SK-N-SH treated with all-trans-retinoic acid at 6 μM for 48 hours (cell line): ENCODE data around the gene GNG14.

Experiments used
- ATAC-seq: fragments of 200-7000 bp; cut with Tn5 transposase; 3 replicates; pipeline ENCODE4 v1.9.1; 2020; ENCODE audit warnings: mild to moderate bottlenecking, moderate library complexity
- ARNTL ChIP-seq: fragments of 450-650 bp; formaldehyde crosslinking; IDR thresholded peaks from 2 replicates; pipeline ENCODE4 v1.5.0; 2020; ENCODE audit warnings: low read depth, mild to moderate bottlenecking, moderate library complexity, borderline replicate concordance
- CSDC2 ChIP-seq: fragments of 250-450 bp; sonication (Bioruptor Pico); IDR thresholded peaks from 2 replicates; pipeline ENCODE4 v1.5.0; 2020; ENCODE audit warnings: mild to moderate bottlenecking, moderate library complexity
- ESRRG ChIP-seq: fragments of 250-450 bp; sonication (Bioruptor Pico); IDR thresholded peaks from 2 replicates; pipeline ENCODE4 v1.6.1; 2021; ENCODE audit warnings: mild to moderate bottlenecking
- GLIS3 ChIP-seq: fragments of 250-450 bp; sonication (Bioruptor Pico); IDR thresholded peaks from 2 replicates; pipeline ENCODE4 v1.5.0; 2020; ENCODE audit warnings: mild to moderate bottlenecking, moderate library complexity
- ISL1 ChIP-seq: fragments of 250-450 bp; sonication (Bioruptor Pico); IDR thresholded peaks from 2 replicates; pipeline ENCODE4 v2.1.2; 2022; ENCODE audit warnings: mild to moderate bottlenecking, moderate library complexity
- OSR1 ChIP-seq: fragments of 250-450 bp; sonication (Bioruptor Pico); IDR thresholded peaks from 2 replicates; pipeline ENCODE4 v1.8.0; 2022; ENCODE audit warnings: moderate library complexity, mild to moderate bottlenecking, inconsistent platforms
- PPARA ChIP-seq: fragments of 250-450 bp; sonication (Bioruptor Pico); IDR thresholded peaks from 2 replicates; pipeline ENCODE4 v1.5.0; 2020; ENCODE audit warnings: mild to moderate bottlenecking, borderline replicate concordance
- TCF4 ChIP-seq: fragments of 250-450 bp; sonication (Bioruptor Pico); IDR thresholded peaks from 2 replicates; pipeline ENCODE4 v1.8.0; 2021; ENCODE audit warnings: mild to moderate bottlenecking, moderate library complexity, borderline replicate concordance
- ZC3H10 ChIP-seq: fragments of 250-450 bp; sonication (Bioruptor Pico); IDR thresholded peaks from 2 replicates; pipeline ENCODE4 v1.5.1; 2021; ENCODE audit warnings: mild to moderate bottlenecking, moderate library complexity
- ZFP3 ChIP-seq: fragments of 250-450 bp; sonication (Bioruptor Pico); IDR thresholded peaks from 2 replicates; pipeline ENCODE4 v1.5.0; 2020; ENCODE audit warnings: mild to moderate bottlenecking, moderate library complexity
- ZNF565 ChIP-seq: fragments of 450-650 bp; formaldehyde crosslinking; conservative IDR thresholded peaks from 2 replicates; pipeline ENCODE4 v1.5.0; 2020; ENCODE audit warnings: low read depth, mild to moderate bottlenecking, moderate library complexity
- ZNF70 ChIP-seq: fragments of 450-650 bp; formaldehyde crosslinking; IDR thresholded peaks from 2 replicates; pipeline ENCODE4 v1.5.0; 2020; ENCODE audit warnings: mild to moderate bottlenecking, moderate library complexity
- ZNF8 ChIP-seq: fragments of 450-650 bp; formaldehyde crosslinking; IDR thresholded peaks from 2 replicates; pipeline ENCODE4 v1.5.0; 2020; ENCODE audit warnings: mild to moderate bottlenecking, moderate library complexity
- TF ChIP-seq, protein P1 (sequence below): fragments of 250-450 bp; sonication (Bioruptor Pico); IDR thresholded peaks from 2 replicates; pipeline ENCODE4 v1.5.1; 2020; ENCODE audit warnings: low read depth, mild to moderate bottlenecking, moderate library complexity
- TF ChIP-seq, protein P2 (sequence below): fragments of 250-450 bp; sonication (Bioruptor Pico); IDR thresholded peaks from 2 replicates; pipeline ENCODE4 v1.8.0; 2020; ENCODE audit warnings: mild to moderate bottlenecking, moderate library complexity, borderline replicate concordance
- TF ChIP-seq, protein P3 (sequence below): fragments of 250-450 bp; sonication (Bioruptor Pico); IDR thresholded peaks from 2 replicates; pipeline ENCODE4 v1.8.0; 2021; ENCODE audit warnings: low read depth, mild to moderate bottlenecking, moderate library complexity, borderline replicate concordance
- TF ChIP-seq, protein P4 (sequence below): fragments of 250-450 bp; sonication (Bioruptor Pico); IDR thresholded peaks from 2 replicates; pipeline ENCODE4 v1.5.1; 2021; ENCODE audit warnings: mild to moderate bottlenecking, moderate library complexity
- TF ChIP-seq, protein P5 (sequence below): fragments of 250-450 bp; sonication (Bioruptor Pico); IDR thresholded peaks from 2 replicates; pipeline ENCODE4 v1.5.0; 2020; ENCODE audit warnings: mild to moderate bottlenecking, moderate library complexity

Gene GNG14

DNA sequence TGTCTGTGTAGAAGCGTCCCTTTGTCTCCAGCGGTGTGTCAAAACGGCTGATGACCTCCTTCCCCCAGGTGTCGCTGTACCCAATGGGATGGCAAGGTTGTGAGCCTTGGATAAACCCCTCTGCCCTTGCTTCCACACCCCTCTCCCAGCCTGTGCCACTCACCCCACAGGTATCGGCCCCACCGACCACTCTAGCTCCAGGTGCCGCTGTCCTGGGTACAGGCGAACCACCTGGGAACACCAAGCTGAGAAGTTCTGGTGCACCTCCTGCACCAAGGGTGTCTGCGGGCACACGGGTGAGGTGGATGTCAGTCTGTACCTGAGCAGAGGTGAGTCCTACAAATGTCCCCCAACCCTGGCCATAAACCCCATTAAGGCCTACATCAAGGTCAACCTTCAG, 37.9 kb upstream of the GNG14 start (continued):
- TF ChIP-seq, protein P1, sequence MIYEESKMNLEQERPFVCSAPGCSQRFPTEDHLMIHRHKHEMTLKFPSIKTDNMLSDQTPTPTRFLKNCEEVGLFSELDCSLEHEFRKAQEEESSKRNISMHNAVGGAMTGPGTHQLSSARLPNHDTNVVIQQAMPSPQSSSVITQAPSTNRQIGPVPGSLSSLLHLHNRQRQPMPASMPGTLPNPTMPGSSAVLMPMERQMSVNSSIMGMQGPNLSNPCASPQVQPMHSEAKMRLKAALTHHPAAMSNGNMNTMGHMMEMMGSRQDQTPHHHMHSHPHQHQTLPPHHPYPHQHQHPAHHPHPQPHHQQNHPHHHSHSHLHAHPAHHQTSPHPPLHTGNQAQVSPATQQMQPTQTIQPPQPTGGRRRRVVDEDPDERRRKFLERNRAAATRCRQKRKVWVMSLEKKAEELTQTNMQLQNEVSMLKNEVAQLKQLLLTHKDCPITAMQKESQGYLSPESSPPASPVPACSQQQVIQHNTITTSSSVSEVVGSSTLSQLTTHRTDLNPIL, result no peak

DNA sequence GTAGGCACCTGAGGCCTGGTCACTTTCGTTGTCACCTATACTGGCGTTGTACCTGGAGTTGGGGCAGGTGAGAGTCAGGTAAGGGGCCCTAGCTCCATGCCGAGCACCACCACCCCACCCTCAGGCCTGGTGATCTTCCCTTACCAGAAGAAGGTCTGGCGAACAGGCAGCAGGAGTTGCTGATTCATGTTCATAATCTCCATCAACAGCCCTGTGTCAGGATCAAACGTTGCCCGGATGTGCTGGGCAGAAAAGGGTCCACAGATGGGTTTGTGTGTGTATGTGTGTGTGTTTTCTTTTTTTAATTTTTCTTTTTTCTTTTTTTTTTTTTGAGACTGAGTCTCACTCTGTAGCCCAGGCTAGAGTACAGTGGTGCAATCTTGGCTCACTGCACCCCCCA, 35.6 kb upstream of the GNG14 start:
- TF ChIP-seq ZC3H10 (CRISPR knock-in tag) (no peak), OSR1 (no peak), ISL1 (CRISPR knock-in tag) (no peak)
- TF ChIP-seq, protein P2, sequence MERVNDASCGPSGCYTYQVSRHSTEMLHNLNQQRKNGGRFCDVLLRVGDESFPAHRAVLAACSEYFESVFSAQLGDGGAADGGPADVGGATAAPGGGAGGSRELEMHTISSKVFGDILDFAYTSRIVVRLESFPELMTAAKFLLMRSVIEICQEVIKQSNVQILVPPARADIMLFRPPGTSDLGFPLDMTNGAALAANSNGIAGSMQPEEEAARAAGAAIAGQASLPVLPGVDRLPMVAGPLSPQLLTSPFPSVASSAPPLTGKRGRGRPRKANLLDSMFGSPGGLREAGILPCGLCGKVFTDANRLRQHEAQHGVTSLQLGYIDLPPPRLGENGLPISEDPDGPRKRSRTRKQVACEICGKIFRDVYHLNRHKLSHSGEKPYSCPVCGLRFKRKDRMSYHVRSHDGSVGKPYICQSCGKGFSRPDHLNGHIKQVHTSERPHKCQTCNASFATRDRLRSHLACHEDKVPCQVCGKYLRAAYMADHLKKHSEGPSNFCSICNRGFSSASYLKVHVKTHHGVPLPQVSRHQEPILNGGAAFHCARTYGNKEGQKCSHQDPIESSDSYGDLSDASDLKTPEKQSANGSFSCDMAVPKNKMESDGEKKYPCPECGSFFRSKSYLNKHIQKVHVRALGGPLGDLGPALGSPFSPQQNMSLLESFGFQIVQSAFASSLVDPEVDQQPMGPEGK (CRISPR knock-in tag), result no peak
- TF ChIP-seq, protein P3, sequence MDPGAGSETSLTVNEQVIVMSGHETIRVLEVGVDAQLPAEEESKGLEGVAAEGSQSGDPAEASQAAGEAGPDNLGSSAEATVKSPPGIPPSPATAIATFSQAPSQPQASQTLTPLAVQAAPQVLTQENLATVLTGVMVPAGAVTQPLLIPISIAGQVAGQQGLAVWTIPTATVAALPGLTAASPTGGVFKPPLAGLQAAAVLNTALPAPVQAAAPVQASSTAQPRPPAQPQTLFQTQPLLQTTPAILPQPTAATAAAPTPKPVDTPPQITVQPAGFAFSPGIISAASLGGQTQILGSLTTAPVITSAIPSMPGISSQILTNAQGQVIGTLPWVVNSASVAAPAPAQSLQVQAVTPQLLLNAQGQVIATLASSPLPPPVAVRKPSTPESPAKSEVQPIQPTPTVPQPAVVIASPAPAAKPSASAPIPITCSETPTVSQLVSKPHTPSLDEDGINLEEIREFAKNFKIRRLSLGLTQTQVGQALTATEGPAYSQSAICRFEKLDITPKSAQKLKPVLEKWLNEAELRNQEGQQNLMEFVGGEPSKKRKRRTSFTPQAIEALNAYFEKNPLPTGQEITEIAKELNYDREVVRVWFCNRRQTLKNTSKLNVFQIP (CRISPR knock-in tag), result no peak
- no peak for ATAC-seq

DNA sequence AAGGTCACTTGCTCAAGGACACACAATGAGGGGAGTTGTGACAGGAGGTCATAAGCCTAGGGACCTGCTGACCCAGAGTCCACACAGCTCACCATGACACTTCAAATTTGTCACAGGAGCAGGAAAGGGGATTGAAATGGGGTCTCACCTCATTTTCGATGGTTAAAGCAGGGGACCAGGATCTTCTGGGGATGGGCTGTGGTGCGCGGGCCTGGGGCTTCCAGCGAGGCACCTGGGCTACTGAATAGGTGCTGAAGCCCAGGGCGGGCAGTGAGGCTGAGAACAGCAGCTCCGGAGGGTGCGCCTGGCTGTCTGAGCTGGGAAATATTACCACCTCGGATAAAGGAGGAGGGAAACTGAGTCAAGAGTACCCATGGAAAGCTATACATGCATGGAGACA, 32.3 kb upstream of the GNG14 start:
- TF ChIP-seq ESRRG (CRISPR knock-in tag) (no peak), ISL1 (CRISPR knock-in tag) (no peak), ZNF8 (CRISPR knock-in tag) (no peak), GLIS3 (CRISPR knock-in tag) (no peak), ZC3H10 (CRISPR knock-in tag) (no peak), TCF4 (CRISPR knock-in tag) (no peak), PPARA (CRISPR knock-in tag) (no peak), ARNTL (CRISPR knock-in tag) (no peak), ZFP3 (no peak), CSDC2 (CRISPR knock-in tag) (no peak), ZNF565 (CRISPR knock-in tag) (no peak), ZNF70 (no peak)
- TF ChIP-seq, protein P3 (CRISPR knock-in tag), result no peak
- TF ChIP-seq, protein P4, sequence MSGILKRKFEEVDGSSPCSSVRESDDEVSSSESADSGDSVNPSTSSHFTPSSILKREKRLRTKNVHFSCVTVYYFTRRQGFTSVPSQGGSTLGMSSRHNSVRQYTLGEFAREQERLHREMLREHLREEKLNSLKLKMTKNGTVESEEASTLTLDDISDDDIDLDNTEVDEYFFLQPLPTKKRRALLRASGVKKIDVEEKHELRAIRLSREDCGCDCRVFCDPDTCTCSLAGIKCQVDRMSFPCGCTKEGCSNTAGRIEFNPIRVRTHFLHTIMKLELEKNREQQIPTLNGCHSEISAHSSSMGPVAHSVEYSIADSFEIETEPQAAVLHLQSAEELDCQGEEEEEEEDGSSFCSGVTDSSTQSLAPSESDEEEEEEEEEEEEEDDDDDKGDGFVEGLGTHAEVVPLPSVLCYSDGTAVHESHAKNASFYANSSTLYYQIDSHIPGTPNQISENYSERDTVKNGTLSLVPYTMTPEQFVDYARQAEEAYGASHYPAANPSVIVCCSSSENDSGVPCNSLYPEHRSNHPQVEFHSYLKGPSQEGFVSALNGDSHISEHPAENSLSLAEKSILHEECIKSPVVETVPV (CRISPR knock-in tag), result no peak
- TF ChIP-seq, protein P5, sequence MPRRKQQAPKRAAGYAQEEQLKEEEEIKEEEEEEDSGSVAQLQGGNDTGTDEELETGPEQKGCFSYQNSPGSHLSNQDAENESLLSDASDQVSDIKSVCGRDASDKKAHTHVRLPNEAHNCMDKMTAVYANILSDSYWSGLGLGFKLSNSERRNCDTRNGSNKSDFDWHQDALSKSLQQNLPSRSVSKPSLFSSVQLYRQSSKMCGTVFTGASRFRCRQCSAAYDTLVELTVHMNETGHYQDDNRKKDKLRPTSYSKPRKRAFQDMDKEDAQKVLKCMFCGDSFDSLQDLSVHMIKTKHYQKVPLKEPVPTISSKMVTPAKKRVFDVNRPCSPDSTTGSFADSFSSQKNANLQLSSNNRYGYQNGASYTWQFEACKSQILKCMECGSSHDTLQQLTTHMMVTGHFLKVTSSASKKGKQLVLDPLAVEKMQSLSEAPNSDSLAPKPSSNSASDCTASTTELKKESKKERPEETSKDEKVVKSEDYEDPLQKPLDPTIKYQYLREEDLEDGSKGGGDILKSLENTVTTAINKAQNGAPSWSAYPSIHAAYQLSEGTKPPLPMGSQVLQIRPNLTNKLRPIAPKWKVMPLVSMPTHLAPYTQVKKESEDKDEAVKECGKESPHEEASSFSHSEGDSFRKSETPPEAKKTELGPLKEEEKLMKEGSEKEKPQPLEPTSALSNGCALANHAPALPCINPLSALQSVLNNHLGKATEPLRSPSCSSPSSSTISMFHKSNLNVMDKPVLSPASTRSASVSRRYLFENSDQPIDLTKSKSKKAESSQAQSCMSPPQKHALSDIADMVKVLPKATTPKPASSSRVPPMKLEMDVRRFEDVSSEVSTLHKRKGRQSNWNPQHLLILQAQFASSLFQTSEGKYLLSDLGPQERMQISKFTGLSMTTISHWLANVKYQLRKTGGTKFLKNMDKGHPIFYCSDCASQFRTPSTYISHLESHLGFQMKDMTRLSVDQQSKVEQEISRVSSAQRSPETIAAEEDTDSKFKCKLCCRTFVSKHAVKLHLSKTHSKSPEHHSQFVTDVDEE, result no peak

More for the DNA sequence above, 32.3 kb upstream of the GNG14 start:
- no peak for ATAC-seq
